ENCODE measurements around the gene TNS3.
"Not testable (repeated sequence)": the region's sequence is repeated elsewhere in the genome, so short reads cannot be mapped to it uniquely, and the experiment has no call there.

TNS3 gene

GRCh38 chr7:47602272-47603004 is 20.5 kb upstream of the TNS3 start:
- no peak for DNase-seq

GRCh38 chr7:47601881-47602249 is 20.0 kb upstream of the TNS3 start:
- no peak for DNase-seq

GRCh38 chr7:47601119-47601880 is 19.4 kb upstream of the TNS3 start:
- DNase-seq = no peak

- no peak for DNase-seq
Measured at GRCh38 chr7:47600199-47601118, 18.5 kb upstream of the TNS3 start.

- DNase-seq = no peak
Measured at GRCh38 chr7:47597379-47597778, 15.5 kb upstream of the TNS3 start.

- DNase-seq = no peak
Measured at GRCh38 chr7:47596502-47597202, 14.7 kb upstream of the TNS3 start.

GRCh38 chr7:47594406-47594805 is 12.5 kb upstream of the TNS3 start:
- no peak for DNase-seq

- no peak for DNase-seq
Measured at GRCh38 chr7:47591655-47592572, 10.0 kb upstream of the TNS3 start.

- no peak for DNase-seq
Measured at GRCh38 chr7:47591089-47591654, 9.3 kb upstream of the TNS3 start.

- not testable (repeated sequence) for DNase-seq
Measured at GRCh38 chr7:47590215-47590614, 8.3 kb upstream of the TNS3 start.

GRCh38 chr7:47588704-47589225 is 6.9 kb upstream of the TNS3 start:
- DNase-seq = no peak

- no peak for DNase-seq
Measured at GRCh38 chr7:47587976-47588375, 6.1 kb upstream of the TNS3 start.

- no peak for DNase-seq
Measured at GRCh38 chr7:47587351-47587750, 5.4 kb upstream of the TNS3 start.

- DNase-seq = no peak
Measured at GRCh38 chr7:47586925-47587324, 5.0 kb upstream of the TNS3 start.

GRCh38 chr7:47586161-47586670 is 4.3 kb upstream of the TNS3 start:
- DNase-seq = not testable (repeated sequence)

- no peak for DNase-seq
Measured at GRCh38 chr7:47584536-47584895, 2.6 kb upstream of the TNS3 start.

- no peak for DNase-seq
Measured at GRCh38 chr7:47583739-47584535, 2.0 kb upstream of the TNS3 start.

- DNase-seq = no peak
Measured at GRCh38 chr7:47582764-47583738, 1.1 kb upstream of the TNS3 start.

GRCh38 chr7:47581438-47581803 is 490 bp downstream of the TNS3 start:
- no peak for DNase-seq

All from activated CD8-positive, alpha-beta memory T cell treated with anti-CD3 and anti-CD28 coated beads, Interleukin-2, amount 50 U/mL, for 48 hours (primary cell).